GM18520 (cell line): ENCODE measurements around the gene CLGN.

Source experiments
- ATAC-seq: cut with Tn5 transposase; IDR thresholded peaks from one replicate; pipeline ENCODE4 v1.9.1; 2021; ENCODE audit not compliant: unreplicated experiment

Gene CLGN

DNA sequence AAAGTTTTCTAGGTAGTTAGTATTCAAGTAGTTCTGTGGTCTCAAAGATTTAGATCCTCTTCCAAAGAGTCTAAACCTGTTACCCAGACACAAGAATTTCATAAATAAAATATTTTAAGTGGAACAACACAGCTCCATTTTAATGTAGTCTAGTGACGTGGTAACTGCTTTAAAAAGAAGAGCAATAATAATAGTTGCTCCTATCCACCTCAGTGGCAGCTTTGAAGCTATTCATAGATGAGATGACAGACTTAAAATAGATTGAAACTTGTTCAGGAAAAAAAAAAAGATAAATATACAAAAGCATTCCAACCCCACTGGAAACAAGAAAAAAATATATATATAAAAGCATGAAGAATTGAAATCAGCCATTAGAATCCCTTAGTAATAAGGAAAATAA, 39.4 kb downstream of the CLGN start:
- ATAC-seq, result no peak

DNA sequence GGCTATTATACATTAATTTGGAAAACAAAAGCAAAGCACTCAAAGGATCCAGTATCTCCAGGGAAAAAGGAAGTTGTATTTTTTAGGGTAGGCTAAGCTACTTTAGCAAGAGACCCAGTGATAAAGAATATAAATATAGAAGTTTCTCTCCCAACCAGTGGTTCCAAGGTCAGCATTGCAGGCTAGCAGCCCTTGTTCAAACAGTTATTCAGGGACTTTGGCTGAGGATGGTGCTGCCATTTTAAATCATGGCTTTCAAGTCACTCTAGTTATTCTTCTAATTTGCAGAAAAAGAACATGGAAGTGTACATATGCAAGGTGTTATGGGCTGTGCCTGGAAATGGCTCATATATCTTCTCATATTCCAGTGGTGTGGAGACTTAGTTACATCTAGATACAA, 44.7 kb downstream of the CLGN start:
- no peak for ATAC-seq

DNA sequence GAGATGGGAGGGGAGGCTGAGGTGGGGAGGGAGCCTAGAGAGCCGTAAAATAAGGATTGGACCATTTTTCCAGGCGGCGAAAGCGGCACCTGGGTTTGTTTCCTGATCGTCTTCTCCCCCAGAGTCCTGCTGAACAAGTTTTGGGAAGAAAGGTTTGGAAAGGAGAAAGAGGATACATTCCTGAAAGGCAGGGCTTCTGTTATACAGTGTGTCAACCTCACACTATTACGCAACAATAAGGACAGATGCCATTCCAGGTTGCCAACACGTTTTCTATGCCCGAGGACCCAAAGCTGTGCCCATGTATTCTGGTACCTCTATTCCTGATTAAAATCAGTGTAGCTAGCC, 53.3 kb downstream of the CLGN start:
- ATAC-seq, result no peak

DNA sequence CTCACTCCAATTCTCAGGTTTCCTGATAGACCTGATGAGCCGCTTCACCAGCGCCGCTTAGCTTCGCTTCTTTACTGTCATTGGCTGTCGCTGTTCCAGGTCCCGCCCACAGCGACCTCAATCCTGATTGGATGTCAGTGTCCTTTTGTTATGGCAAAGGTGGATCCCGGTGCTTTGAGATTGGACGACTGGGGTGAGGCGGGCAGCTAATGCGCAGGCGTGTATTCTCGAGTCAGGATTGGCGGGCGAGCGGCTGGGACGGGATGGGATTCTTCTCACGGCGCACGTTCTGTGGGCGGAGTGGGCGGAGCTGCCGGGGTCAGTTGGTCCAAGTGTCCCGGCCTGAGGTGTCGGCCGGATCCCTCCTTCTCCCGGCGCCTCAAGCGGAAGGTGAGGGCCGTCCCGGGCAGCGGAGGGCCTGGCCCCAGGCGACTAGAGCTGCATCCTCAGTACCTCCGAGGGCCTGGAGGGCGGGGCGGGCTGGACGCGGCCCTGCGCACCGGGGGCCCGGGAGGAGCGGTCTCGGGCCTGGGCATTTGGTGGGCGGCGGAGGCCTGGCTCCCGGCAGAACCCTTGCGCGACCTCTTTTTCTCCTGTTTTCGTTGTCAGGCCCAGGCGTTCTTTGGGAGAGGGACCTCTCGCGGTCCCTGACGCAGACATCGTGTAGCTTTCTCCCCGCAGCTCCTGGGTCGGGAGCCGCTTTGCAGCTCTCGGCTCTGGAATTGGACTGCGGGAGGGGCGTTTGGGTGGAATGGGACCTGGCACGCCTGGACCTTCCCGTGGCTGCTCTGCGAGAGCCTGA, 53.9 kb downstream of the CLGN start, which contains the start of gene SCOC:
Gene SCOC (plus strand): TSS at position 319 of the 802 bp plus-strand sequence. CDS start 5,525 bp downstream, outside the sequence.
- ATAC-seq, result peak; percentile 95

DNA sequence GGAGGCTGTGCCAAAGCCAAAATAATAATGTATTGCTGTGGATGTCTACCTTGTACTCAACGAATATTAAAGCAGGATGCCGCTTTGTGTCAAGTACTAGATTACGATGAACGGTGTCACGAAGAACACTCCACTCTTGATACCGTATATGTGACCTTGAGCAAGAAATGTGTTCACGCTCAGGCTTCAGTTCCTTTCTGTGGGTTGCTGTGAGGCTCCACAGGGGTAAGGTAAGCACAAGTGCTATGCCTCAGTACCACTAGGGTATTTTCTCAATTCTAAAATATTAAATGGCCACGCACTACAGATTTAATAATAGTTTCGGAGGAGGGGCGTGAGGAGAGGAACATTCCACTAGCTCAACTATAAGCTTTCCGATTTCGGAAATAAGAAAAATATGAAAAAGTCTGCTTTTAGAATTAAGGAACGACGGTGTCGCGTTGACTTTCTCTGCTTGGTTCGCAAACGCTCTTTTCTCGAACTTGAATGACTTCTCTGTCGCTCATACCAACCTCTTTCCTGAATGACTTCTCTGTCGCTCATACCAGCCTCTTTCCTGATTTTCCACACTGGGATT, 54.6 kb downstream of the CLGN start:
- peak; percentile 39 for ATAC-seq

DNA sequence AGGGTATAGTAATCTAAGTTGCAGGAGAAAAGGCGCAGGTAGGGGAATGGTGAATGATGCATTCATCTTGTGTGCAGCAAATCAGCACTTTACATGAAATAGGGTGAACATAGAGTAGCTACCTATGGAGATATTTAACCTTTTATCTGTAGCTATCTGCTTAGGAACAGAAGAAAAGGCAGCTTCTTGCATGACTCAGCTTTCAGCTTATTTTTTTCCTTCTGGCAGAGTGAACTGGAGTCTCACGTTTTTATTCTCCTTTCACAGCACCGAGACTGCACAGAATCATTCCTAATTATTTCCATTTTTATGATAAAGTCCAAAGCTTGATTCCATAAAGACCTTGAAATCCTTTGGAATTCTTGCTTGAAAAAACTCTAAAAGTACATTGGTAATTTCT, 58.8 kb downstream of the CLGN start:
- ATAC-seq, result no peak

DNA sequence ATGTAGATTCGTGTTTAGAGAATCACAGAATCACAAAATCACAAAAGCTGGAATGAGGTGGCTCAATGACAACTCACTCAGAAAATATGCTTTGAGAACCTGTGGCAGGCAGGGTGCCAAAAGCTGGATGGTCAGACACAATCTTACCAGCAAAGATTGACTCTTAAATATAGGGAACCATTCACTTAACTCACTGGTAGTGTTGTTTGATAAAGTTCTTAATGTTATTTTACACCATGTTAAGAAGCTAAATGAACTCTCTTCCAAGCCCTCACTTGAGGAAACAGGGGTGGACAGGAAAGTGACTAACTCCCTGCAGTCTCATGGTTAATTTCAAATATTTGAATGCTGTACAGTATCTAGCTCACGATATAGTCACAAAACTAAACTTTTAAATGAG, 59.7 kb downstream of the CLGN start:
- no peak for ATAC-seq

DNA sequence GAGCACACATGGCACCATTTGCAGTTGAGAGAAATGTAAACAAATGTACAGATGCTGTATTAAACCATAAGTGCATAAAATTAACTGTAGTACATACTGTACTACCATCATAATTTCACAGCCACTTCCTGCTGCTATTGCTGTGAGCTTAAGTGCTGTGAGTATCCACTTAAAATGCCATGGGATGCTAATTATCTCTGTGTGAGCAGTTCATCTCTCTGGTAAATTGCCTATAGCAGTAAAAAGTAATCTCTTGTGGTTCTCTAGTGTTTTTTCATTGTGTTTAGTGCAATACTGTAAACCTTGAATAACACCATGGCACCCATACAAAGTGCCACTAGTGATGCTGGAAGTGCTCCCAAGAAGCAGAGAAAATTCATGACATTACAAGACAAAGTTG, 63.9 kb downstream of the CLGN start:
- no peak for ATAC-seq

DNA sequence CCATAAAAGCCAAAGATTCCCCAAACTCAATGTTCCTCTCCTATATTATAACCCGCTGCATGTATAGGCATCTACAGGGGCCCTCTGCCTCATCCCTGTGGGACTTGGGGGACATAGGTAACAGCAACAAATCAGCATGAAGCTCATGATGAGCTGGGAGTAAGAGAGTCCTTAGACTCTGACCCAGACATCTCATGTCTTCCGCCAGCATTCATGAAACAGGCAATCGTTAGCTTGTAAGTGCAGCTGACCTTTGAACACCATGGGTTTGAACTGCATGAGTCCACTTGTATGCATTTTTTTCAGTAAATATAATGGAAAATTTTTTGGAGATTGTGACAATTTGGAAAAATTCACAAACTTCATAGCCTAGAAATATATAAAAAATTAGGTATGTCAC, 64.4 kb downstream of the CLGN start:
- no peak for ATAC-seq

DNA sequence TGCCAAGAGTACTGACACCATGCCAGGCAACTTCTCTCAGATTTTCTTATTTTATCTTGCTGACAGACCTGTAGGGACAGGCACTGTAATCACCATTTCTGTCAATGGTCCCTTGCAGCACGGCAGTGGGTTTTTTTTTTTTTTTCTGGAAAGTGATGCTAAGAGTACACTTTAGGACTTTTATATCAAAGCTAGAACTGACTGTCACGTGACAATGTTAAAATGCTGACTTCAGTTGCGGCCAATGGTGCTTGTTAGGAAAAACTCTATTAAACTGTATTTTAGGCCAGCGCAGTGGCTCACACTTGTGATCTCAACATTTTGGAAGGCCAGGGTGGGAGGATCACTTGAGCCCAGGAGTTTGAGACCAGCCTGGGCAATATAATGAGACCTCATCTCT, 66.3 kb downstream of the CLGN start:
- no peak for ATAC-seq

DNA sequence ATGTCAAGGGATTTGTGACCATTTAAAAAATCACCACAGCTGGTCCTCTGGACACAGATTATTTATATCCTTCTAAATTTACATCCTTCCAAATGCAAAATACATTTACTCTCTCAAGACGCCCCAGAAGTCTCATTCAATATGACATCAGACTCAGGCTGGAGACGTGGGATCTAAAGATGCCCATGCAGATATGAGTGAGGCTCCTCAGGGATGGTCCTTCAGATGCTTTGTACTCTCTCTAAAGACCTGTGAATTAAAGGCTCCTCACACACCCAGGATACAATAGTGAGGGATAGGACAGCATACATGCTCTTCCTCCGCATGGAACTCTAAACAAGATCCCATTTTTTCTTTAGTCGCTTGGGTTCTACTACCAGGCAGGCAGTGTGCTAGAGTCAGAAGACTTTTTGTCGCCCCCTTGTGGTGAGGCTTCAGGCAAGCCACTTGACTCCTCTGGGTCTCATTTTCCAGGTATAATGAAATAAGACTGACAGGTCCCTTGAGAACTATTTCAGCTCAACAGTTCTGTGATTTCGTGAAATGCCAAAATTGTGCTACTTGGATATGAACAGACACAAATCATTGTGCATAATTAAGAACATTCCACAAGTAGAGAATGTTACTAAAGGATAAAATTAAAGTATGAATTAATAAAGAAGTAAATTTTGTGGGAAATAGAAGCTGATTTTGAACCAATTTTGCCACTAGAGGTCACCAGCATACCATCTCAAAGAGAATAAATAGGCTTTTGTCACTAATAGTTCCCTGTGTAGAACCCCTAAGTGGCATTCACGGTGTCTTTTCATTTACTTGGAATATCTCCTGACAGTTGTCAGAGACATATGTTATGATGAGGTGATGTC, 67.7 kb downstream of the CLGN start:
- ATAC-seq, result peak; percentile 76

DNA sequence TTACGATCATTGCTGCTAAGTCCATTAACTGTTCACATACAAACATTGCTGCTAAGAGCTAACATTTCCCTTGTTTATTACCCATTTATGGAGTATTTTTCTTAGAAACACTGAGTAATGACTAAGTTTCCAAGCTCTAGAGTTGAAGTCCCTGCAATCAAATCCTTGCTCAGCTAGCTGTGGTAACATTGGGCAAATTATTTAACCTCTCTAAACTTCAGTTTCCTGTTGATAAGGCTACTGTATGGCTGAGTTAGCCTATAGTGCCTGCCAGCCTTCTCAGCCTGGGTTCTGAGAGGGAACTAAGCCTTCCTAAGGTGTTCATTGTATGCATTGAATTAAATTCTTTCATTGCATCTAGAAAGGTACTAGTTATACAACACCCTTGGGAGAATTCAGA, 69.2 kb downstream of the CLGN start:
- ATAC-seq, result no peak

DNA sequence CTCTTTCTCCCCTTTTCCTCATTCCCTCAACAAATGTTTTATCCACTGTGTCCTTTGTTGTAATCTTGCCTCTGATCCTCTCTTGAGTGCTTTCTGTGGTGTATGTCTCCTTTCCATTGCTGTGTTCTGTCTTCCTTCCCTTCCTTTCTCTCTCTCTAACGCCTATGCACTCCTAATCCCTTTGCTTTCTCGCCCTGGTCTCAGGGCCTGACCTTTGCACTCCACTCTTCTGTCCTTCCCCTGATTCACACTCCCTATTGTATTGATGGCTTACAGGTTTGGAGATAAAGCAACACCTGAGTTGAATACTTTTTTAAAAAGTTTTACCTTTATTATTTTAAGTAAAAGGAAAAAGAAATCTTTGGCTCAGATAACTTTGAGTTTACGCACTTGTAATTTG, 69.6 kb downstream of the CLGN start:
- no peak for ATAC-seq

DNA sequence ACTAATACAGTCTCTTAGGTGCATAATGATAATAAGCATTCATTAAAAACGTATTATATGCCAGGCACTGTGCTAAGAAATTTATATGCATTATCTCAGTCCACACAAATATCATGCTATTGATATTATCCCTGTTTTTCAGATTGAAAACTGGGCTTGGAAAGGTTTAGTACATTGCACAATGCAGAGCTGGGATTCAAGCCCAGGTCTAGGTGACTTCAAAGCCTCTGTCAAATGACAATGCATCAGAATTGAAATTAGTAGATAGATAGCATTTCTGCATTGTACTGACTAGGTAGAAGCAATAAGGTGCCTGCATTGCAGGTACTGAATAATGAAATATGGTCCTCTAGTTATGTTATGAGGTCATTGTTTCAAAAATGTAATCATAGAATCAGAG, 72.2 kb downstream of the CLGN start:
- ATAC-seq, result no peak

DNA sequence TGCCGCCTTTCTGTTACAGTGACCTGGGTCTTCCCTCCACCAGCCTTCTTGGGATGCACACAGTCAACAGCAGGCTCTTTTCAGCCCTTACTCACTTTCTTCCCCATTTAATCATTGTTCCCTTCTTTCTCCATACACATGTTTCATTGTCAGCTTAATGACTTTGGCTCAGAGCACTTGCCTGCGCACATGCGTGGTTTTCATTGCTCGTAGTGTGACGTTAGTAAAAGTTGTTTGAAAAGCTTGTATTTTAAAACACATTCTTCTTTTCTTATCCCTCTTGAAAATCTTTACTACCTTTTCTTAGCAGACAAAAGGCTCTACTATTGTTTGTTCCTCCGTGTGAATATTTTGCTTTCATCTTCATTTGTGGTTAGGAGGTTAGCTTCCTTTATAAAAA, 73.7 kb downstream of the CLGN start:
- ATAC-seq, result no peak

DNA sequence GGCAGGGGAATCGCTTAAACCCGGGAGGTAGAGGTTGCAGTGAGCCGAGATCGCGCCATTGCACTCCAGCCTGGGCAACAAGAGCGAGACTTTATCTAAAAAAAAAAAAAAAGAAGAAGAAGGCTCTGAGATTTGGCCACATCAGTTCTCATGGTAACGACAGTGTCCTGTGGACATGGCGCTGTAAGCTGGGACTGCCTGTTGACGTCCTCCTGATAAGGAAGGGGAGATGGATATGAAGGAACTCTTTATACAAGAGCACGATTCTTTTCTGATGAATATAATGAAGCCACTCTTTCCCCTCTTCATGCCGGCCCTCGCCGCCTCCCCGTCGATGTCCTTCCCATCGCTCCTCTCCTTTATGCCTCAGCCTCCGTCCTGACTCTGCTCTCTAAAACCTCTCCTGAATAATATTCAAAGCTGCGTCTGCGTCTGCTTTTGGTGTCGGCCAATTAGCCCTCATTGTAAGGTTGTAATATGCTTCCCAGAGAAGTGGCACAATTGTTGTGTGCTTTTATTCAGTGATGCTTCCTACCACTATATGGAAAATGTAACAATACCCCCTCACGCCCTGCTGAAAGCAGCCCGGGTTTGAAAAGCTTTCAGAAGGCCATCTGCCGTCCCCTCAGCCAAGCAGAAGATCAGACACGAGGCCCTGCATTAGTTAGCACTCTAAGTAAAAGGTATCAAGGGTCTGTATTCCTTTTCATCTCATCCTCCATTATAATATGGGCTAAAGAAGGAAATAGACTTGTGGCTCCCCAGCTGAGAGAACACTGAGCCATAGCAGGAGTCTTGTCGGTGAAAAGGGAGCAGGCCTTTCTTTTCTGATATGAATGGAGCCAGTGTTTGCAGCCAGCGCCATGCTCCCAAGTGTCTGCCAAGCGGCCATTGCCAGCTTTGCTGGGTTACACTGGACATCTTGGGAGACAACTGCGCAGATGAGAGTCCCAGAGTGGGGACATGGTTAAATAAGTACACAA, 76.1 kb downstream of the CLGN start:
- no peak for ATAC-seq

DNA sequence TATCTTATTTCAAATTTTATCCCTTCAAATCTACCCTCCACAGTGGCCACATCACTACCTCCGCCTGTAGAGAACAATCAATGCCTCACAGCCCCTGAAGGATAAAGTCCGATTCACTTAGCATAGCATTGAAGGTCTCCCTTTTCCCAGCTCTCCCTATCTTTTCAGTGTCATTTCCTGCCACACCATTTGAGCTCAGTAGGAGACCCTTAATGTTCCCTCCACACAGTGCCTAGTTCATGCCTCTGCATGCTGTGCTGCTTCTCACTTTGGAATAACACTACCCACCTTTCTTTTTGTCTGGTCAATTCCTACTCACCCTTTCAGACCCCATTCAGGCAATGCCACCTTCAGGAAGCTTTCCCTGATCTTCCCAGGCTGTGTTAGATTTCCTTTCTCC, 77.6 kb downstream of the CLGN start:
- ATAC-seq, result no peak

DNA sequence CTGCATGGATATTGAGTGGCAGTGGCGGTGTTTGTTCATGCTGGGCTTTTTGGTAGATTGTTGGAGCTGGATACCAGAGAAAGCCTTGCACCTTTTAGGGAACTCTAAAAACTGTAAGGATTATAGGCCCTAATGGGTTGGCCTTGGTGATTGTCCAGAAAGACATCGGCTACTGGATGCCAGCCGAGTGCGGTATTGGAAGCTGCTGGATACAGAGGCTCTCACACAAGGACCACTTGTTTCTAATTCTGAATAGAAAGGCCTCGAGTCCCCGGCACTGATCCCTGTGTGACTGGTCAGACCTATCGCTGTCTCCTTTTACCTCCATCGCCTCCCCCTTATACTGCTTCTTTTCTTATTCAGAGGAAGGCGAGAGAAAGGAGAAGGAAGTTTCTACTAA, 81.3 kb downstream of the CLGN start:
- ATAC-seq, result no peak

DNA sequence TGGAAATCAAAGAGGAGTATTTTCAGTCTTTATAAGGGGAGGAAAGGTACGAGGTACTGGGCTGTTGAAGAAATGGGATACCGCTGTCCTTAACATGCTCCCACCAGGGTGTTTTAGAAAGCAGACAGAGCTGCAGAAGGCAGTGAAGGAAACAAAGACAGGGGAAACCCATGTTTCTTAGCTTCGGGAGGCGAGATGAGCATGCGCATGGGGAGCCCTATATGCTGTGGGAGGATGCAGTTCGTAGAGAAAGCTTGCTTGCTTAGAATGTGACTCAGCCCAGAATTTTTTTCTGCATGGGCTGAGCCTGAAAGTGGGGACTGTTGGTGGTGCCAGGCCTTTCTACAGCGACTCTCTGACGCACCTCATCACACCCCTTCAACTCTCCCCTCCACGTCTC, 82.8 kb downstream of the CLGN start:
- no peak for ATAC-seq

DNA sequence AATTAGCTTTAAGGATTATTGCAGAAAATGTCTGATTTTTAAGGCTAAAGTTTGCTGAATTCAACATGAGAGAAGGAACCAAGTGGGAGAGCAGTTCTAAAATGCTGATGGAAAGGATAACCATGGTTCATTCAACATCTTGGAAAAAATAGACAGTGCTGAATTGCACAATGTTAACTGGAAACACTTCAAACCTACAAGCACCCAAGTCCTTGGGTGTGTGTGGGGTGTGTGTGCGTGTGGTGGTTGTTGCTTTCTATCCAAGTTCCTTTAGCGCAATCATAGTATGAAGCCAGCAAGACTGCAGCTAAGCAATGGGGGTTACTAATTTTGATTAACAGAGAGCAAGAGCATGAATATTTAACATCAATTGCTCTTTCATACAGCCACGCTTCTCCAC, 83.3 kb downstream of the CLGN start:
- ATAC-seq, result no peak

DNA sequence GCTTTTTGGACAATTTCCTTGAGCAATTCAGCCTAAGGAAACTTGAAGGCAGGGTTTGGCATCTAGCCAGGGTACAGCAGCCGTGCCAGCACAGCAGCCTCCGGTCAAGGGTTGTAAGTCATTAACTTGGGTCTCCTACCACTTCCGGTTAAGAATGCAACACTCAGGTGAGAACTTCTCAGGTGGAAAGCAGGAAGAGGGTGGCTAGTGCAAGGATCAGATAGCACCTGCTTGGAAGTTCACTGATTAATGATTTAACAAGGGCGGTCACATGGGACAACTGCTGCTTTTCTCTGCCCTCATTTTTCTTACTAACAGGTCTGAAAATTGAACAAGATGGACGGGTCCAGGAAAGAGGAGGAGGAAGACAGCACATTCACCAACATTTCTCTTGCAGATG, 84.1 kb downstream of the CLGN start:
- no peak for ATAC-seq
